Smooth muscle cell (in vitro differentiated cells): ENCODE results near the gene OR52A1. TPM values are rescaled to one million over a fixed set of nuclear protein-coding genes. Genes with fewer than 3 reads are reported as not detected.

Source experiments
- DNase-seq: peaks from one replicate; lab custom pipeline; 2025; ENCODE audit not compliant: unreplicated experiment; lab: John Stamatoyannopoulos, UW
- H2AFZ ChIP-seq: fragments of 200-600 bp; sonication (generic); 2 replicates; pipeline ENCODE4 v1.6.0; 2016; ENCODE audit warnings: antibody characterized with exemption, low read depth, mild to moderate bottlenecking
- H3F3A ChIP-seq: fragments of 200-600 bp; sonication (generic); 2 replicates; pipeline ENCODE4 v1.6.0; 2017; ENCODE audit warnings: antibody characterized with exemption, low read depth
- H3K27ac ChIP-seq: fragments of 200-600 bp; sonication (generic); 2 replicates; pipeline ENCODE4 v1.5.1; 2016; ENCODE audit warnings: low read depth, mild to moderate bottlenecking
- H3K27me3 ChIP-seq: fragments of 200-600 bp; sonication (generic); 2 replicates; pipeline ENCODE4 v1.6.1; 2016; ENCODE audit warnings: low read depth, mild to moderate bottlenecking
- H3K36me3 ChIP-seq: fragments of 200-600 bp; sonication (generic); 2 replicates; pipeline ENCODE4 v1.5.1; 2016; ENCODE audit warnings: low read depth
- H3K4me1 ChIP-seq: fragments of 200-600 bp; sonication (generic); 2 replicates; pipeline ENCODE4 v1.5.1; 2016; ENCODE audit warnings: low read depth
- H3K4me2 ChIP-seq: fragments of 200-600 bp; sonication (generic); 2 replicates; pipeline ENCODE4 v1.6.0; 2016; ENCODE audit warnings: mild to moderate bottlenecking
- H3K4me3 ChIP-seq: fragments of 200-600 bp; sonication (generic); 2 replicates; pipeline ENCODE4 v1.5.1; 2016; ENCODE audit warnings: mild to moderate bottlenecking
- H3K79me2 ChIP-seq: fragments of 200-600 bp; sonication (generic); 2 replicates; pipeline ENCODE4 v1.6.0; 2016; ENCODE audit warnings: low read depth, mild to moderate bottlenecking
- H3K9ac ChIP-seq: fragments of 200-600 bp; sonication (generic); 2 replicates; pipeline ENCODE4 v1.6.0; 2016; ENCODE audit warnings: low read depth
- H3K9me3 ChIP-seq: fragments of 200-600 bp; sonication (generic); replicated peaks from 2 replicates; pipeline ENCODE4 v1.5.1; 2016; ENCODE audit warnings: low read depth
- H4K20me1 ChIP-seq: fragments of 200-600 bp; sonication (generic); 2 replicates; pipeline ENCODE4 v1.6.0; 2016; ENCODE audit warnings: low read depth
- WGBS: methylation state at CpG from one replicate; pipeline ENCODE4 v1.1.7; 2016; ENCODE audit warnings: low lambda C conversion rate; 5-methylcytosine and 5-hydroxymethylcytosine counted together
- polyA plus RNA-seq: library from polyadenylated mRNA; unstranded; fragments of >200 nt; fragmentation: Nextera tagmentation; extraction: Ambion mirVana; gene quantifications from 2 replicates; pipeline ENCODE4 v1.2.1, GENCODE V29; 2016
- total RNA-seq: library from RNA; depleted of rRNA; stranded (reverse); fragments of >200 nt; gene quantifications from 2 replicates; pipeline ENCODE4 v1.2.3, GENCODE V29; 2014
- TF ChIP-seq, protein P1 (sequence below): fragments of 200-600 bp; sonication (generic); IDR thresholded peaks from 2 replicates; pipeline ENCODE4 v1.5.1; 2017; ENCODE audit warnings: borderline replicate concordance, mild to moderate bottlenecking, antibody characterized with exemption; ENCODE audit not compliant: insufficient read depth, poor library complexity, severe bottlenecking

The OR52A1 gene
- total and polyA plus RNA-seq, 2 experiments from 2014 or later, result not detected

DNA sequence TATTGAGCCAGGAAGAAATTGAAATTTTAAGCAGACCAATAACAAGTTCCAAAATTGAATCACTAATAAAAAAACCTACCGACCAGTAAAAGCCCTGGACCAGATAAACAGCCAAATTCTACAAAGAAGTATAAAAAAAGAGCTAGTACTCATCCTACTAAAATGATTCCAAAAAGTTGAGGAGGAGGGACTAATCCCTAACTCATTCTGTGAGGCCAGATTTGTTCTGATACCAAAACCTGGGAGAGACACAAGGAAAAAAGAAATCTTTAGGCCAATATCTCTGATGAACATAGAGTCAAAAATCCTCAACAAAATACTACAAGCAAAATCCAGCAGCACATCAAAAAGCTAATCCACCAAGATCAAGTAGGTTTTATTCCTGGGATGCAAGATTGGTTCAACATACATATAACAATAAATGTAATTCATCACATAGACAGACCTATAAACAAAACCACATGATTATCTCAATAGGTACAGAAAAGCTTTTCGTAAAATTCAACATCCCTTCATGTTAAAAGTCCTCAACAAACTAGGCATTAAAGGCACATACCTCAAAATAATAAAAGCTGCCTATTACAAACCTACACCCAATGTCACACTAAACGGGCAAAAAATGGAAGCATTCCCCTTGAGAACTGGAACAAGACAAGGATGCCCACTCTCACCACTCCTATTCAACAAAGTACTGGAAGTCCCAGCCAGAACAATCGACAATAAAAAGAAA lies 29.5 kb downstream of the OR52A1 start:
- no peaks in the 10 kb centered on the region for H3K9me3 ChIP-seq
- no peaks in the 10 kb centered on the region for H3F3A ChIP-seq
- no peaks in the 10 kb centered on the region for H3K36me3 ChIP-seq
- H2AFZ ChIP-seq, result no peak overlapping the region
- DNase-seq, result no peak
- H3K9ac ChIP-seq, result no peak overlapping the region
- no peaks in the 10 kb centered on the region for H3K79me2 ChIP-seq
- no peaks in the 10 kb centered on the region for H3K4me1 ChIP-seq
- H3K4me2 ChIP-seq, result no peak overlapping the region
- H4K20me1 ChIP-seq, result no peaks in the 10 kb centered on the region
- TF ChIP-seq, protein P1, sequence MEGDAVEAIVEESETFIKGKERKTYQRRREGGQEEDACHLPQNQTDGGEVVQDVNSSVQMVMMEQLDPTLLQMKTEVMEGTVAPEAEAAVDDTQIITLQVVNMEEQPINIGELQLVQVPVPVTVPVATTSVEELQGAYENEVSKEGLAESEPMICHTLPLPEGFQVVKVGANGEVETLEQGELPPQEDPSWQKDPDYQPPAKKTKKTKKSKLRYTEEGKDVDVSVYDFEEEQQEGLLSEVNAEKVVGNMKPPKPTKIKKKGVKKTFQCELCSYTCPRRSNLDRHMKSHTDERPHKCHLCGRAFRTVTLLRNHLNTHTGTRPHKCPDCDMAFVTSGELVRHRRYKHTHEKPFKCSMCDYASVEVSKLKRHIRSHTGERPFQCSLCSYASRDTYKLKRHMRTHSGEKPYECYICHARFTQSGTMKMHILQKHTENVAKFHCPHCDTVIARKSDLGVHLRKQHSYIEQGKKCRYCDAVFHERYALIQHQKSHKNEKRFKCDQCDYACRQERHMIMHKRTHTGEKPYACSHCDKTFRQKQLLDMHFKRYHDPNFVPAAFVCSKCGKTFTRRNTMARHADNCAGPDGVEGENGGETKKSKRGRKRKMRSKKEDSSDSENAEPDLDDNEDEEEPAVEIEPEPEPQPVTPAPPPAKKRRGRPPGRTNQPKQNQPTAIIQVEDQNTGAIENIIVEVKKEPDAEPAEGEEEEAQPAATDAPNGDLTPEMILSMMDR, result no peak
- WGBS, result 78% methylated on average over 4 of the region's 4 CpGs
- H3K4me3 ChIP-seq, result no peak overlapping the region
- H3K27me3 ChIP-seq, result no peaks in the 10 kb centered on the region
- no peak overlapping the region for H3K27ac ChIP-seq

DNA sequence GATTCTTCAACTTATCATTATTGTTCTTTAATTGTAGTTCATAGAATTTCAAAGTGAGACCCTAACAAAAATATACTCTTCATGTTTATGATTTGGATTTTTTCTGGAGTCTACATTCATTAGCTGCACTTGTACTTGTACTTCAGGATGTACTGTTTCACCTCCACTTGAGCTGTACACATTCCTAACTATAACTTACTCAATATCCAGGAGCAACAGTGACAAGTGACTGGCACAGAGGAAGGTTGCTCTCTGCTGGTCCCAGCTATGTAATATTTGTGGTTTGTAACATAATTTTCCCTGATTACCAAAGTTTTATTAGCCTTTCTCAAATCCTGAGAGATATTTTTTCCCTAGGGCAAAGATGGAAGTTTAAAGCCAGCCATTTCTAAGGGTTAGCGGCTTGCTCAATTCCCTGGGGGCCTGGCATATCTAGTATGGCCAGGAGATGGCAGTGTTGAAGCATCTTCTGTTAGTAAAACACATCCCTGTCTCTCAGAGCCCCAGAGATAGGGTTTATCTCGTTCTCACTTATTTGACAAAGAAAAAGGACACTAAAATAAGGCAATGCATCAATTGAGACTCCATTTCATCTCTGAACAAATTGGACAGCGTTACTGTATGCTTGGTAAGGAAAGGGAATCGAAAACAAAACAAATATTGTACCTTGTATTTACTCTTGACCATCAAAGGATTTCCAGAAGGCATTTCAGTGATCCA lies 30.6 kb downstream of the OR52A1 start:
- no peaks in the 10 kb centered on the region for H3K27me3 ChIP-seq
- H3K9ac ChIP-seq, result no peak overlapping the region
- TF ChIP-seq, protein P1, result peak; percentile 79
- no peak for DNase-seq
- no peaks in the 10 kb centered on the region for H3K36me3 ChIP-seq
- no peaks in the 10 kb centered on the region for H3K79me2 ChIP-seq
- H3K27ac ChIP-seq, result no peak overlapping the region
- H2AFZ ChIP-seq, result peak overlapping the region; percentile 58
- no peak overlapping the region for H3K4me2 ChIP-seq
- no peaks in the 10 kb centered on the region for H4K20me1 ChIP-seq
- H3F3A ChIP-seq, result no peaks in the 10 kb centered on the region
- no peaks in the 10 kb centered on the region for H3K4me1 ChIP-seq
- WGBS, result 6% methylated on average over 4 of the region's 4 CpGs
- no peaks in the 10 kb centered on the region for H3K9me3 ChIP-seq
- no peak overlapping the region for H3K4me3 ChIP-seq

DNA sequence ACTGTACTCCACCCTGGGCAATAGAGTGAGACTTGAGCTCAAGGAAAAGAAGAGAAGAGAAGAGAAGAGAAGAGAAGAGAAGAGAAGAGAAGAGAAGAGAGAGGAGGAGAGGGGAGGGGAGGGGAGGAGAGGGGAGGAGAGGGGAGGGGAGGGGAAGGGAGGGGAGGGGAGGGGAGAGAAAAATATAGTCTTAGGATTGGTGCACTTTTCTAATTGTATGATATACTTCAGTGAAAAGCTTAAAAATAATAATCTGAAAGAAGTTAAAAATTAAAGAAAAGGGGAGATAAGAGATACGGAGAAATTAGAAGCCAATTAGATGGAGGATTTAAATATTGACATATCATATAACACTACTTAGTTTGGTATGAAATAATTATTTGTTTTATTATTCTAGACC lies 35.7 kb downstream of the OR52A1 start:
- H3K27ac ChIP-seq, result no peak overlapping the region
- no peaks in the 10 kb centered on the region for H3K4me1 ChIP-seq
- no peak overlapping the region for H2AFZ ChIP-seq
- no peaks in the 10 kb centered on the region for H3K36me3 ChIP-seq
- no peak overlapping the region for H3K9ac ChIP-seq
- TF ChIP-seq, protein P1, result no peak
- no peaks in the 10 kb centered on the region for H4K20me1 ChIP-seq
- no peaks in the 10 kb centered on the region for H3K79me2 ChIP-seq
- H3K27me3 ChIP-seq, result no peaks in the 10 kb centered on the region
- no peak overlapping the region for H3K4me3 ChIP-seq
- no peaks in the 10 kb centered on the region for H3K9me3 ChIP-seq
- no peak overlapping the region for H3K4me2 ChIP-seq
- H3F3A ChIP-seq, result no peaks in the 10 kb centered on the region
- no peak for DNase-seq
- 95% methylated on average over 1 of the region's 1 CpG for WGBS
